22Rv1 (cell line): ENCODE data around the gene TDO2.

Experiments
- ZFX ChIP-seq: fragments of 450-650 bp; IDR thresholded peaks from 2 replicates; pipeline ENCODE4 v1.6.1; 2017; ENCODE audit warnings: antibody characterized with exemption, borderline replicate concordance
- TF ChIP-seq, protein P1 (sequence below): fragments of 450-650 bp; IDR thresholded peaks from 2 replicates; pipeline ENCODE4 v1.5.1; 2017; ENCODE audit warnings: mild to moderate bottlenecking

DNA sequence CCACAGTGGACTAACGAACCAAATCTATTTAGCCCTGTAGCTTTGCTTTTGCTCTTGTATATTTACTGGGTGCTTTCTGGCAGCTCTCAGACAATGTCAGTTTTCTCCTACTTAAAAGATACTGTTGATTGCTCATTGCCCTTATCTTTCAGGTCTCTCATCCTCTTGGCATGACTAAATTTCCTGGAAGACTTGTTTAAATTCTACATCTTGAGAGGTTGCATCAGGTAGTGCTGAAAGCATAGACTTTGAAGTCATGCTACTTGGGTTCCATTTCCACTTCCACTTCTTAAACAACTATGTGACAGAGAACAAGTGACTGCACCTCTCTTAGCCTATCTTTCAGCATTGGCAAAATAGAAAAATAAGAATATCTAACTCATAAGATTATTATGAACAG, 8.4 kb downstream of the TDO2 start:
- TF ChIP-seq, protein P1, sequence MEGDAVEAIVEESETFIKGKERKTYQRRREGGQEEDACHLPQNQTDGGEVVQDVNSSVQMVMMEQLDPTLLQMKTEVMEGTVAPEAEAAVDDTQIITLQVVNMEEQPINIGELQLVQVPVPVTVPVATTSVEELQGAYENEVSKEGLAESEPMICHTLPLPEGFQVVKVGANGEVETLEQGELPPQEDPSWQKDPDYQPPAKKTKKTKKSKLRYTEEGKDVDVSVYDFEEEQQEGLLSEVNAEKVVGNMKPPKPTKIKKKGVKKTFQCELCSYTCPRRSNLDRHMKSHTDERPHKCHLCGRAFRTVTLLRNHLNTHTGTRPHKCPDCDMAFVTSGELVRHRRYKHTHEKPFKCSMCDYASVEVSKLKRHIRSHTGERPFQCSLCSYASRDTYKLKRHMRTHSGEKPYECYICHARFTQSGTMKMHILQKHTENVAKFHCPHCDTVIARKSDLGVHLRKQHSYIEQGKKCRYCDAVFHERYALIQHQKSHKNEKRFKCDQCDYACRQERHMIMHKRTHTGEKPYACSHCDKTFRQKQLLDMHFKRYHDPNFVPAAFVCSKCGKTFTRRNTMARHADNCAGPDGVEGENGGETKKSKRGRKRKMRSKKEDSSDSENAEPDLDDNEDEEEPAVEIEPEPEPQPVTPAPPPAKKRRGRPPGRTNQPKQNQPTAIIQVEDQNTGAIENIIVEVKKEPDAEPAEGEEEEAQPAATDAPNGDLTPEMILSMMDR, result no peak
- TF ChIP-seq ZFX, result no peak
